ENCODE results near the gene AP1AR. TPM values are rescaled to one million over a fixed set of nuclear protein-coding genes. Genes with fewer than 3 reads are reported as not detected.

The AP1AR gene
- total and polyA plus RNA-seq, 2 of the 4 experiments (the other 2 are of a cell fraction): 4.0 to 4.7 TPM

DNA sequence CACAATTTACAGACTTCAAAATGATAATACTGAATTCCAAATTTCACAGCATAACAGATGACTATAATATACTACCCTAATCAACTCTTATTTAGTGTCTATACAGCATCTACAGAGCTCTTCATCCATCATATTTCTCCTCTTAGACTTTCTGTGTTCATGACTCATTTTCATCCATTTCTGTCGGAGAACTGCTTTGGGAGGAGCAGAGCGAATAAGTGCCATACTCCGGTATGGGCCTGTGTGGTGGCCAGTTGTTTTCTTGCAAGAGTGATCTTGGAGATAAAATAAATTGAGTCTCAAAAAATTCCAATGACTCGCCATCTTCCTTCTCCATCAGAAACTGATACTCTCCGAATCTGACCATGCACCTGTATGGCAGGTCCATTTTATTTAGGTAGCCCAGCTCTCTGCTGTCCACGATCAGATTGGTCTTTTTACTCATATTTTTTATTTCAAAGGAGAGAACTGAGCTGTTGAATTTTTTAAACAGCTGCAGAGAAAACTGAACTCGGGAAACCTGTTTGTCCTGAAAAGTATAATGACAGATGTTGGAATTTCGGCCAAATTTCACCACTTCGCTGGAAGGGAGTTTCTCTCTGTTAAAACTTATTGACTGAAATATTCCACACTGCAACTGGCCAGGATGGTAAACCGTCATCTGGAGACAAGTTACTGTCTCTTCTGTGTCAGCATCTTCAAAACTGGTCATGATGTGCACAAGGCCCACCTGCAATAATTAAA lies 46.3 kb downstream of the AP1AR start:
- Histone ChIP-seq H3K23ac (ENCODE audit: low read depth, low read length) (no peak overlapping the region), H2AK9ac (replicated peaks; ENCODE audit: low read depth, low read length, poor library complexity) (no peak overlapping the region), H3K56ac (ENCODE audit: extremely low read depth, insufficient read depth, low read length) (no peak overlapping the region), H3K4ac (ENCODE audit: low read depth, low read length) (no peak overlapping the region), H3K4me1 (ENCODE audit: control insufficient read depth, insufficient read depth, low read length) (peaks cover 6% of the 10 kb centered on the region; the same call in 1 of the 2 replicates), H4K8ac (ENCODE audit: low read depth in 2 of 2, low read length in 2 of 2) (no peak overlapping the region), H2AK5ac (ENCODE audit: low read depth, low read length) (no peak overlapping the region), H3K14ac (replicated peaks; ENCODE audit: low read depth, low read length) (no peak overlapping the region), H2BK5ac (ENCODE audit: low read depth, low read length, poor library complexity, severe bottlenecking) (no peak overlapping the region), H3K9me3 (ENCODE audit: control insufficient read depth, insufficient read depth, low read length) (no peaks in the 10 kb centered on the region), H3K4me2 (ENCODE audit: low read depth, low read length) (no peak overlapping the region), H3K36me3 (ENCODE audit: control insufficient read depth, insufficient read depth, low read length) (peaks cover 3% of the 10 kb centered on the region), H4K91ac (ENCODE audit: insufficient read depth, low read depth, low read length) (no peak overlapping the region), H3K4me3 (ENCODE audit: insufficient read depth, low read depth, low read length) (no peak overlapping the region), H3K27me3 (ENCODE audit: control insufficient read depth, insufficient read depth, low read length) (no peaks in the 10 kb centered on the region), H3K18ac (ENCODE audit: low read depth, low read length) (no peak overlapping the region), H3K79me1 (ENCODE audit: low read depth in 1 of 2, low read length in 2 of 2) (peaks cover 9 to 19% of the 10 kb centered on the region in 2 experiments), H4K20me1 (ENCODE audit: insufficient read depth, low read length) (no peaks in the 10 kb centered on the region), H3K9me1 (ENCODE audit: insufficient read depth, low read length) (peaks cover 3% of the 10 kb centered on the region; the same call in 1 of the 2 replicates), H3K9ac (ENCODE audit: low read depth, low read length) (no peak overlapping the region), H2BK20ac (ENCODE audit: low read depth, low read length) (no peak overlapping the region), H2AFZ (replicated peaks; ENCODE audit: low read length, poor library complexity) (no peak overlapping the region), H4K5ac (ENCODE audit: low read depth, low read length) (no peak overlapping the region; the same call in 1 of the 2 replicates), H2BK15ac (ENCODE audit: low read depth, low read length) (no peak overlapping the region), H2BK120ac (ENCODE audit: low read depth, low read length) (no peak overlapping the region), H3K27ac (ENCODE audit: insufficient read depth, low read length) (no peak overlapping the region)
- intact Hi-C loops (cut with micrococcal nuclease): no loop called here
- WGBS, 2 experiments (ENCODE audit: extremely low coverage in 2 of 2, insufficient read length in 1 of 2): 100% methylated on average over 1 of the region's 10 CpGs; no CpG with 5 or more reads in 1 of the 2 experiments
- CTCF ChIA-PET: no interaction called here
- POLR2A ChIA-PET (ENCODE audit: unreplicated experiment): no interaction called here
- no peak for DNase-seq
- BruUV-seq (replicated peaks): no TSS peak
- no peak for TF ChIP-seq NFE2L2 (IDR thresholded peaks at IDR 0.05; ENCODE audit: low read depth, low read length)
- TF ChIP-seq SMC3 (IDR thresholded peaks at IDR 0.05; ENCODE audit: low read depth, low read length): no peak
- TF ChIP-seq POLR2A (IDR thresholded peaks at IDR 0.05; ENCODE audit: low read depth, low read length): no peak
- no peak for TF ChIP-seq CTCF (conservative IDR thresholded peaks at IDR 0.05; ENCODE audit: low read depth, low read length)
- dilution Hi-C loops (cut with HindIII; ENCODE audit: low sequenced_read_pairs, unreplicated experiment): no loop called here
- in situ Hi-C loops (cut with MboI; ENCODE audit: low sequenced_read_pairs): no loop called here
- no peak for ATAC-seq (ENCODE audit: low read depth)

All from IMR-90 (cell line).